HuH-7 (cell line): ENCODE measurements around the gene C10orf62.
A peak's percentile ranks its signal among the peaks of the same experiment; 100 is the strongest.

Source experiments
- DNase-seq: peaks from one replicate; pipeline ENCODE4 v3.0.0; 2011; ENCODE audit warnings: low spot score

Gene C10orf62

GRCh38 chr10:97585439-97585811 lies 4.1 kb upstream of the C10orf62 start:
- no peak for DNase-seq

- no peak for DNase-seq
Measured at GRCh38 chr10:97587183-97587582, 2.3 kb upstream of the C10orf62 start.

GRCh38 chr10:97590082-97590747 lies 694 bp downstream of the C10orf62 start:
- no peak for DNase-seq

- no peak for DNase-seq
Measured at GRCh38 chr10:97590748-97591495, 1.4 kb downstream of the C10orf62 start.

GRCh38 chr10:97593421-97593820 lies 3.9 kb downstream of the C10orf62 start:
- DNase-seq: no peak

GRCh38 chr10:97596101-97597082 lies 6.9 kb downstream of the C10orf62 start:
- DNase-seq: no peak

GRCh38 chr10:97597778-97598177 lies 8.3 kb downstream of the C10orf62 start:
- no peak for DNase-seq

GRCh38 chr10:97598407-97599271 lies 9.1 kb downstream of the C10orf62 start:
- no peak for DNase-seq

- DNase-seq: no peak
Measured at GRCh38 chr10:97599272-97599619, 9.7 kb downstream of the C10orf62 start.

GRCh38 chr10:97600616-97601015 lies 11.1 kb downstream of the C10orf62 start:
- no peak for DNase-seq

GRCh38 chr10:97601268-97602215 lies 12.0 kb downstream of the C10orf62 start:
- no peak for DNase-seq

- no peak for DNase-seq
Measured at GRCh38 chr10:97607095-97607636, 17.6 kb downstream of the C10orf62 start.

- no peak for DNase-seq
Measured at GRCh38 chr10:97608991-97609561, 19.6 kb downstream of the C10orf62 start.

- no peak for DNase-seq
Measured at GRCh38 chr10:97611473-97611872, 22.0 kb downstream of the C10orf62 start.

GRCh38 chr10:97612386-97612785 lies 22.9 kb downstream of the C10orf62 start:
- DNase-seq: peak; percentile 42

- no peak for DNase-seq
Measured at GRCh38 chr10:97618285-97618684, 28.8 kb downstream of the C10orf62 start.

GRCh38 chr10:97618733-97619132 lies 29.2 kb downstream of the C10orf62 start:
- no peak for DNase-seq

- DNase-seq: no peak
Measured at GRCh38 chr10:97623277-97623676, 33.8 kb downstream of the C10orf62 start.

- DNase-seq: no peak
Measured at GRCh38 chr10:97627731-97628130, 38.2 kb downstream of the C10orf62 start.

- DNase-seq: no peak
Measured at GRCh38 chr10:97628228-97628627, 38.7 kb downstream of the C10orf62 start.
